Right lobe of liver (tissue), 6 donors: ENCODE measurements around the gene PGLYRP2. TPM values are rescaled to one million over a fixed set of nuclear protein-coding genes. Genes with fewer than 3 reads are reported as not detected.

Experiments used
- ATAC-seq, 4 donors: fragments of 200-7000 bp; cut with Tn5 transposase; one replicate each; pipeline ENCODE4 v1.9.1; 2020; ENCODE audit warnings: mild to moderate bottlenecking in 4 of 4, moderate library complexity in 4 of 4
- DNase-seq, 3 donors: peaks; one replicate each; pipeline ENCODE4 v3.0.0-alpha.2; 2020
- H3K27ac ChIP-seq, 3 donors: fragments of 200-600 bp; one replicate each; pipeline ENCODE4 v1.8.0; 2022
- H3K27me3 ChIP-seq, 2 donors: fragments of 200-600 bp; one replicate each; pipeline ENCODE4 v1.8.0; 2022
- H3K36me3 ChIP-seq, 4 donors: fragments of 200-600 bp; sonication (generic) in 1 of 4; one replicate each; pipeline versions ENCODE4 v1.5.1 to v1.8.0; 2017 to 2022; ENCODE audit warnings: control low read depth in 1 of 4
- H3K4me1 ChIP-seq, 4 donors: fragments of 200-600 bp; sonication (generic) in 1 of 4; one replicate each; pipeline versions ENCODE4 v1.5.1 to v1.8.0; 2017 to 2022; ENCODE audit warnings: control low read depth in 1 of 4
- H3K4me3 ChIP-seq, 3 donors: fragments of 200-600 bp; one replicate each; pipeline ENCODE4 v1.8.0; 2022
- H3K9me3 ChIP-seq, 4 donors: fragments of 200-600 bp; sonication (generic) in 1 of 4; one replicate each; pipeline versions ENCODE4 v1.5.1 to v1.8.0; 2017 to 2022; ENCODE audit warnings: control low read depth in 1 of 4
- POLR2A ChIP-seq: fragments of 450-650 bp; IDR thresholded peaks from one replicate; pipeline ENCODE4 v1.6.1; 2017; ENCODE audit warnings: antibody characterized with exemption, mild to moderate bottlenecking
- WGBS: methylation state at CpG from one replicate; pipeline ENCODE4 v1.1.6; 2018; ENCODE audit warnings: low coverage, low lambda C conversion rate; ENCODE audit not compliant: insufficient coverage; ENCODE audit errors: missing lambda C conversion rate; 5-methylcytosine and 5-hydroxymethylcytosine counted together
- intact Hi-C, 2 donors: fragments of 100-400 bp; cut with DNase I; formaldehyde crosslinking; loops; one replicate each; pipeline versions ENCODE4 v1.11.2 to v1.14.1; 2022
- microRNA counts: library from miRNA; unstranded; fragments of <30 nt; microRNA quantifications from one replicate; lab custom pipeline; 2016
- microRNA-seq, 2 donors: library from miRNA; unstranded; fragments of <30 nt; microRNA quantifications; one replicate each; pipeline ENCODE4, GENCODE V29; 2019 to 2020
- small RNA-seq, 2 experiments: library from RNA; depleted of rRNA; stranded (forward); fragments of <200 nt; gene quantifications; one replicate each; pipeline ENCODE3, GENCODE V24; 2016
- total RNA-seq, 6 experiments: library from RNA; depleted of rRNA in 2 of 6; stranded (reverse); fragments of >200 nt in 2 of 6; fragmentation: NEBNext Ultra II Directional in 3 of 6; extraction: Animal tissue kit (Norgen Biotek cat#: 25700) in 3 of 6; gene quantifications; one replicate each; pipeline versions ENCODE4 v1.1.0 to v1.2.4, GENCODE V29; 2016 to 2023
- TF ChIP-seq, protein P1 (sequence below), 4 donors: fragments of 200-600 bp in 3 of 4; fragments of 450-650 bp in 1 of 4; IDR thresholded peaks; one replicate each; pipeline versions ENCODE4 v1.5.1 to v1.8.0; 2016 to 2022; ENCODE audit warnings: antibody characterized with exemption in 4 of 4, mild to moderate bottlenecking in 2 of 4
- donor health status: DM: no; HTN: yes; CAD: no.
- donor health status: DM: no; HTN: no; CAD: no.
- donor health status: DM: no; HTN: no; CAD: no.
- donor health status: DM: no; HTN: yes; CAD: no.
- donor health status: DM: no; HTN: yes; CAD: no.

The PGLYRP2 gene
- total RNA-seq, 6 experiments from 2014 or later: 45.1 to 135 (median 59.2) TPM

GRCh38 chr19:15421721-15422260 lies 57.5 kb downstream of the PGLYRP2 start:
- peak; percentile 85 to 95 (median 92) for DNase-seq
- H3K4me3 ChIP-seq: no peak overlapping the region
- no peaks in the 10 kb centered on the region for H3K9me3 ChIP-seq
- no peak for TF ChIP-seq POLR2A
- TF ChIP-seq, protein P1, sequence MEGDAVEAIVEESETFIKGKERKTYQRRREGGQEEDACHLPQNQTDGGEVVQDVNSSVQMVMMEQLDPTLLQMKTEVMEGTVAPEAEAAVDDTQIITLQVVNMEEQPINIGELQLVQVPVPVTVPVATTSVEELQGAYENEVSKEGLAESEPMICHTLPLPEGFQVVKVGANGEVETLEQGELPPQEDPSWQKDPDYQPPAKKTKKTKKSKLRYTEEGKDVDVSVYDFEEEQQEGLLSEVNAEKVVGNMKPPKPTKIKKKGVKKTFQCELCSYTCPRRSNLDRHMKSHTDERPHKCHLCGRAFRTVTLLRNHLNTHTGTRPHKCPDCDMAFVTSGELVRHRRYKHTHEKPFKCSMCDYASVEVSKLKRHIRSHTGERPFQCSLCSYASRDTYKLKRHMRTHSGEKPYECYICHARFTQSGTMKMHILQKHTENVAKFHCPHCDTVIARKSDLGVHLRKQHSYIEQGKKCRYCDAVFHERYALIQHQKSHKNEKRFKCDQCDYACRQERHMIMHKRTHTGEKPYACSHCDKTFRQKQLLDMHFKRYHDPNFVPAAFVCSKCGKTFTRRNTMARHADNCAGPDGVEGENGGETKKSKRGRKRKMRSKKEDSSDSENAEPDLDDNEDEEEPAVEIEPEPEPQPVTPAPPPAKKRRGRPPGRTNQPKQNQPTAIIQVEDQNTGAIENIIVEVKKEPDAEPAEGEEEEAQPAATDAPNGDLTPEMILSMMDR (IDR thresholded peaks at IDR 0.05): no peak
- H3K4me1 ChIP-seq: peaks cover 2 to 36% (median 16%) of the 10 kb centered on the region in 4 donors
- intact Hi-C loops: no loop called here
- peak overlapping the region; percentile 57 to 90 (median 89) for H3K27ac ChIP-seq
- ATAC-seq: peak; percentile 31 to 45 (median 38)
- 47% methylated on average over 15 of the region's 15 CpGs for WGBS
- no peaks in the 10 kb centered on the region for H3K27me3 ChIP-seq
- H3K36me3 ChIP-seq: peaks cover 0 to 29% (median 6%) of the 10 kb centered on the region in 4 donors

- Histone ChIP-seq H3K9me3 (no peaks in the 10 kb centered on the region), H3K4me3 (no peak overlapping the region), H3K4me1 (peaks cover 0 to 37% (median 17%) of the 10 kb centered on the region in 4 donors), H3K27ac (peak overlapping the region; percentile 40 to 90 (median 89)), H3K36me3 (peaks cover 0 to 29% (median 6%) of the 10 kb centered on the region in 4 donors), H3K27me3 (no peaks in the 10 kb centered on the region)
- DNase-seq: peak in 1 of 3 donors; percentile 46
- WGBS: 64% methylated on average over 12 of the region's 12 CpGs
- ATAC-seq: no peak
- intact Hi-C loops: no loop called here
- TF ChIP-seq, protein P1 (IDR thresholded peaks at IDR 0.05): no peak
- TF ChIP-seq POLR2A: no peak
Measured at GRCh38 chr19:15421136-15421695, 58.1 kb downstream of the PGLYRP2 start.

DNA sequence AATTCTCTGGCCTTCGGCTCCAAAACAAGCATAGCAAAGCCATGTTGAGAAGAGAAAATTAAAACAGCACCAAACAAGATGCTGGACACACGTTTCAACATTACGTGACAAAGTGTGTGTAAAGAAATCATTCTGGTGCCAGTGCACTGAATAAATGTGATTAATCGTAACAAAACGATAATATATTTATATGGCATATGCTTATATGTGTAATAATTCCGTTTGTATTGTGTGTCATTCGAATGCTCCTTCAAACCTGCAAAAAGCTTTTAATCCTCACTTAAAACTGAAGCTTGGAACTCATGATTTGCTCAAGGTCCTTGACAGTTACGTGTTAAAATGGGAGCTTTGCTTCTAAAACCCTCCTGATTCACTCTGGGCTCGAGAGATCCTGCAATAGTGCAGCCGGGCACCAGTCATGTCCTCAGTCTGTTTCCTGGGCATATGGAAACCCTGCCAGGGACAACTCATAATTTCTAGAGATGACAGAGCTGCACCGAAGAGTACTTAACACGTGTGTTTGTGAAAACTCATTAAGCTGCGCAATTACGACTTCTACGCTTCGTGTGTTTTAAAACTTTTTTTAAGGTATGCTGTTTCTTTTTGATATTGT lies 59.8 kb downstream of the PGLYRP2 start:
- Histone ChIP-seq H3K4me1 (peaks cover 0 to 44% (median 17%) of the 10 kb centered on the region in 4 donors), H3K9me3 (no peaks in the 10 kb centered on the region), H3K36me3 (peaks cover 0 to 20% (median 2%) of the 10 kb centered on the region in 4 donors), H3K4me3 (peak overlapping the region; percentile 34 to 100 (median 100)), H3K27ac (peak overlapping the region in 1 of 3 donors; percentile 34), H3K27me3 (no peaks in the 10 kb centered on the region)
- no peak for DNase-seq
- ATAC-seq: no peak
- WGBS: 30% methylated on average over 16 of the region's 16 CpGs
- TF ChIP-seq, protein P1 (IDR thresholded peaks at IDR 0.05): peak in 1 of 4 donors; percentile 2
- TF ChIP-seq POLR2A: no peak
- intact Hi-C loops: no loop called here

MicroRNAs within 50 kb of the gene (microRNA counts, 767-probe panel; counts per million panel counts)
- microRNA hsa-miR-1470 (lab: Ali Mortazavi, UCI): 237 counts per million

Small RNA genes within 50 kb of the gene (microRNA-seq; reads per million reads assigned to microRNA genes)
- gene MIR1470: 0 reads per million in 2 donors

Small RNA genes within 50 kb of the gene (small RNA-seq; reads per million reads assigned to genes)
- gene MIR1470: 0 reads per million in 2 experiments

Other genes with a start within 250 kb of the PGLYRP2 start
- gene EPHX3, start 247.1 kb downstream of the PGLYRP2 start, total RNA-seq: under 1 TPM in 3 of 6 experiments, not detected in 3; 0.20 to 0.25 (median 0.22) TPM
- 10 to 100 TPM; 20.0 to 52.6 (median 40.6) TPM for gene BRD4, start 147.0 kb downstream of the PGLYRP2 start, total RNA-seq
- gene AKAP8, start 99.7 kb downstream of the PGLYRP2 start, total RNA-seq: 10 to 100 TPM in 5 of 6 experiments, 1 to 10 TPM in 1; 10.0 to 20.2 (median 13.3) TPM
- gene AKAP8L, start 60.5 kb downstream of the PGLYRP2 start, total RNA-seq: 10 to 100 TPM; 27.4 to 69.4 (median 49.6) TPM
- 10 to 100 TPM; 12.5 to 24.4 (median 14.6) TPM for gene WIZ, start 29.5 kb downstream of the PGLYRP2 start, total RNA-seq
- gene RASAL3, start 15.0 kb downstream of the PGLYRP2 start, total RNA-seq: 1 to 10 TPM in 4 of 6 experiments, under 1 TPM in 2; 0.75 to 1.9 (median 1.1) TPM
- 1 to 10 TPM in 5 of 6 experiments, under 1 TPM in 1; 0.95 to 6.0 (median 4.5) TPM for gene CYP4F22, start 29.0 kb upstream of the PGLYRP2 start, total RNA-seq
- gene CYP4F8, start 135.7 kb upstream of the PGLYRP2 start, total RNA-seq: not detected
- 100 to 1,000 TPM; 186 to 573 (median 245) TPM for gene CYP4F3, start 161.4 kb upstream of the PGLYRP2 start, total RNA-seq
- 10 to 100 TPM; 21.9 to 95.5 (median 45.3) TPM for gene CYP4F12, start 193.6 kb upstream of the PGLYRP2 start, total RNA-seq
- not detected for gene OR10H2, start 248.5 kb upstream of the PGLYRP2 start, total RNA-seq